ENCODE measurements around the gene ACVR2A. TPM values are rescaled to one million over a fixed set of nuclear protein-coding genes. Genes with fewer than 3 reads are reported as not detected.

Gene ACVR2A
- polyA plus RNA-seq, 1 of the 3 experiments (the other 2 are of a cell fraction) = 1.6 TPM

DNA sequence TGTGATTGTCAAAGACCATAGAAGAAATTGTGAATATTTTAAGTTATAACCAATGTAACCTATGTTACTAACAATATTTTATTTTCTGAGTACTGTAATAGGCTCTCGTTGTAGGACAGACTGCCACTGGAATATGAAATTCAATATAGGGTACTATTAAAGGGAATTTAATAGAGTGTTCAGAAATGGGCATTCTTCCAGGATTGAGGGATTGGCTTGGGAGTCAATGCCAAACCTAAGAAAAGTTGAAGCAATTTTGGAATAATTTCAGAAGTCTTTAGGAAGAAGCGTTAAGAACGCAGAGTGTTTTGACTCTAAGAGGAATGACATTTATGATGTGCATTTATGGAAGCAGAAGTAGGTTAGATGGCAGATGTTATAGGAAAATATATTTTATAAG, 79.0 kb downstream of the ACVR2A start (continued):
- TF ChIP-seq, protein P1, sequence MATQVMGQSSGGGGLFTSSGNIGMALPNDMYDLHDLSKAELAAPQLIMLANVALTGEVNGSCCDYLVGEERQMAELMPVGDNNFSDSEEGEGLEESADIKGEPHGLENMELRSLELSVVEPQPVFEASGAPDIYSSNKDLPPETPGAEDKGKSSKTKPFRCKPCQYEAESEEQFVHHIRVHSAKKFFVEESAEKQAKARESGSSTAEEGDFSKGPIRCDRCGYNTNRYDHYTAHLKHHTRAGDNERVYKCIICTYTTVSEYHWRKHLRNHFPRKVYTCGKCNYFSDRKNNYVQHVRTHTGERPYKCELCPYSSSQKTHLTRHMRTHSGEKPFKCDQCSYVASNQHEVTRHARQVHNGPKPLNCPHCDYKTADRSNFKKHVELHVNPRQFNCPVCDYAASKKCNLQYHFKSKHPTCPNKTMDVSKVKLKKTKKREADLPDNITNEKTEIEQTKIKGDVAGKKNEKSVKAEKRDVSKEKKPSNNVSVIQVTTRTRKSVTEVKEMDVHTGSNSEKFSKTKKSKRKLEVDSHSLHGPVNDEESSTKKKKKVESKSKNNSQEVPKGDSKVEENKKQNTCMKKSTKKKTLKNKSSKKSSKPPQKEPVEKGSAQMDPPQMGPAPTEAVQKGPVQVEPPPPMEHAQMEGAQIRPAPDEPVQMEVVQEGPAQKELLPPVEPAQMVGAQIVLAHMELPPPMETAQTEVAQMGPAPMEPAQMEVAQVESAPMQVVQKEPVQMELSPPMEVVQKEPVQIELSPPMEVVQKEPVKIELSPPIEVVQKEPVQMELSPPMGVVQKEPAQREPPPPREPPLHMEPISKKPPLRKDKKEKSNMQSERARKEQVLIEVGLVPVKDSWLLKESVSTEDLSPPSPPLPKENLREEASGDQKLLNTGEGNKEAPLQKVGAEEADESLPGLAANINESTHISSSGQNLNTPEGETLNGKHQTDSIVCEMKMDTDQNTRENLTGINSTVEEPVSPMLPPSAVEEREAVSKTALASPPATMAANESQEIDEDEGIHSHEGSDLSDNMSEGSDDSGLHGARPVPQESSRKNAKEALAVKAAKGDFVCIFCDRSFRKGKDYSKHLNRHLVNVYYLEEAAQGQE (IDR thresholded peaks at IDR 0.05; ENCODE audit: low read depth, low read length) = no peak
- TF ChIP-seq, protein P2, sequence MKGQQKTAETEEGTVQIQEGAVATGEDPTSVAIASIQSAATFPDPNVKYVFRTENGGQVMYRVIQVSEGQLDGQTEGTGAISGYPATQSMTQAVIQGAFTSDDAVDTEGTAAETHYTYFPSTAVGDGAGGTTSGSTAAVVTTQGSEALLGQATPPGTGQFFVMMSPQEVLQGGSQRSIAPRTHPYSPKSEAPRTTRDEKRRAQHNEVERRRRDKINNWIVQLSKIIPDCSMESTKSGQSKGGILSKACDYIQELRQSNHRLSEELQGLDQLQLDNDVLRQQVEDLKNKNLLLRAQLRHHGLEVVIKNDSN (IDR thresholded peaks at IDR 0.05; ENCODE audit: borderline replicate concordance, low read depth) = no peak
- TF ChIP-seq TEAD4 (IDR thresholded peaks at IDR 0.05; ENCODE audit: borderline replicate concordance, insufficient read depth) (no peak), SIN3A (IDR thresholded peaks at IDR 0.05; ENCODE audit: borderline replicate concordance, low read depth, low read length) (no peak), NFIC (IDR thresholded peaks at IDR 0.05; ENCODE audit: borderline replicate concordance) (no peak)

DNA sequence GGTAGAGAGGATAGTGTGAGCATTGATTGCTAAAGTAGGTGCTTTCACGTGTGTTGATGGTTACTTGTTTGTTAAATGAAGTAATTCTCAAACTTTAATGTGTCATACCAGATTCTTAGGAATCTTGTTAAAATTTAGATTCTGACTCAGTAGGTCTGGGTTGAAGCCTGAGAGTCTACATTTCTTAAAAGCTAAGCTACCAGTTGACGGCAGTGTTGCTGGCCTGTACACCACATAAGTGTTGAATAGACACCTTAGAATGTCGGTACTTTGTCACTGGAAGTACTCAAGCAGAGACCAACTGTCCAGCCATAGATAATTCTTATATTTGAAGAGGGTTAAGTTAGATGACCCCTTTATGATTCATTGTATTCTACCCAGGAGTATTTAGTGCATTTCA, 79.8 kb downstream of the ACVR2A start:
- H3K79me2 ChIP-seq (ENCODE audit: insufficient read depth) = no peaks in the 10 kb centered on the region
- H3K27ac ChIP-seq (ENCODE audit: low read depth in 2 of 2, low read length in 1 of 2) = no peak overlapping the region
- no peak overlapping the region for H3K4me2 ChIP-seq
- no peaks in the 10 kb centered on the region; a peak in 2 of 4 replicates for H3K4me1 ChIP-seq (ENCODE audit: control insufficient read depth in 1 of 2, insufficient read depth in 2 of 2, low read depth in 1 of 2, low read length in 1 of 2)
- peaks cover 13 to 35% of the 10 kb centered on the region in 2 experiments for H3K36me3 ChIP-seq (replicated peaks in 1 of 2; ENCODE audit: control insufficient read depth in 1 of 2, insufficient read depth in 2 of 2, low read length in 1 of 2)
- TF ChIP-seq, protein P2 (IDR thresholded peaks at IDR 0.05; ENCODE audit: borderline replicate concordance, low read depth) = no peak
- no peak for TF ChIP-seq SIN3A (IDR thresholded peaks at IDR 0.05; ENCODE audit: borderline replicate concordance, low read depth, low read length)
- TF ChIP-seq JUND (IDR thresholded peaks at IDR 0.05) = no peak
- no peak for TF ChIP-seq GATA2 (CRISPR knock-in tag; IDR thresholded peaks at IDR 0.05)
- TF ChIP-seq, protein P3, sequence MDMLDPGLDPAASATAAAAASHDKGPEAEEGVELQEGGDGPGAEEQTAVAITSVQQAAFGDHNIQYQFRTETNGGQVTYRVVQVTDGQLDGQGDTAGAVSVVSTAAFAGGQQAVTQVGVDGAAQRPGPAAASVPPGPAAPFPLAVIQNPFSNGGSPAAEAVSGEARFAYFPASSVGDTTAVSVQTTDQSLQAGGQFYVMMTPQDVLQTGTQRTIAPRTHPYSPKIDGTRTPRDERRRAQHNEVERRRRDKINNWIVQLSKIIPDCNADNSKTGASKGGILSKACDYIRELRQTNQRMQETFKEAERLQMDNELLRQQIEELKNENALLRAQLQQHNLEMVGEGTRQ (IDR thresholded peaks at IDR 0.05; ENCODE audit: borderline replicate concordance, low read depth, low read length) = no peak
- TF ChIP-seq, protein P4, sequence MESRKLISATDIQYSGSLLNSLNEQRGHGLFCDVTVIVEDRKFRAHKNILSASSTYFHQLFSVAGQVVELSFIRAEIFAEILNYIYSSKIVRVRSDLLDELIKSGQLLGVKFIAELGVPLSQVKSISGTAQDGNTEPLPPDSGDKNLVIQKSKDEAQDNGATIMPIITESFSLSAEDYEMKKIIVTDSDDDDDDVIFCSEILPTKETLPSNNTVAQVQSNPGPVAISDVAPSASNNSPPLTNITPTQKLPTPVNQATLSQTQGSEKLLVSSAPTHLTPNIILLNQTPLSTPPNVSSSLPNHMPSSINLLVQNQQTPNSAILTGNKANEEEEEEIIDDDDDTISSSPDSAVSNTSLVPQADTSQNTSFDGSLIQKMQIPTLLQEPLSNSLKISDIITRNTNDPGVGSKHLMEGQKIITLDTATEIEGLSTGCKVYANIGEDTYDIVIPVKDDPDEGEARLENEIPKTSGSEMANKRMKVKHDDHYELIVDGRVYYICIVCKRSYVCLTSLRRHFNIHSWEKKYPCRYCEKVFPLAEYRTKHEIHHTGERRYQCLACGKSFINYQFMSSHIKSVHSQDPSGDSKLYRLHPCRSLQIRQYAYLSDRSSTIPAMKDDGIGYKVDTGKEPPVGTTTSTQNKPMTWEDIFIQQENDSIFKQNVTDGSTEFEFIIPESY (IDR thresholded peaks at IDR 0.05; ENCODE audit: borderline replicate concordance, low read depth) = no peak
- no peak for TF ChIP-seq RXRA (IDR thresholded peaks at IDR 0.05; ENCODE audit: borderline replicate concordance, low read depth)
- TF ChIP-seq EZH2phosphoT487 (IDR thresholded peaks at IDR 0.05; ENCODE audit: borderline replicate concordance, low read depth) = no peak
- TF ChIP-seq, protein P5, sequence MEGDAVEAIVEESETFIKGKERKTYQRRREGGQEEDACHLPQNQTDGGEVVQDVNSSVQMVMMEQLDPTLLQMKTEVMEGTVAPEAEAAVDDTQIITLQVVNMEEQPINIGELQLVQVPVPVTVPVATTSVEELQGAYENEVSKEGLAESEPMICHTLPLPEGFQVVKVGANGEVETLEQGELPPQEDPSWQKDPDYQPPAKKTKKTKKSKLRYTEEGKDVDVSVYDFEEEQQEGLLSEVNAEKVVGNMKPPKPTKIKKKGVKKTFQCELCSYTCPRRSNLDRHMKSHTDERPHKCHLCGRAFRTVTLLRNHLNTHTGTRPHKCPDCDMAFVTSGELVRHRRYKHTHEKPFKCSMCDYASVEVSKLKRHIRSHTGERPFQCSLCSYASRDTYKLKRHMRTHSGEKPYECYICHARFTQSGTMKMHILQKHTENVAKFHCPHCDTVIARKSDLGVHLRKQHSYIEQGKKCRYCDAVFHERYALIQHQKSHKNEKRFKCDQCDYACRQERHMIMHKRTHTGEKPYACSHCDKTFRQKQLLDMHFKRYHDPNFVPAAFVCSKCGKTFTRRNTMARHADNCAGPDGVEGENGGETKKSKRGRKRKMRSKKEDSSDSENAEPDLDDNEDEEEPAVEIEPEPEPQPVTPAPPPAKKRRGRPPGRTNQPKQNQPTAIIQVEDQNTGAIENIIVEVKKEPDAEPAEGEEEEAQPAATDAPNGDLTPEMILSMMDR (IDR thresholded peaks at IDR 0.05) = no peak
- TF ChIP-seq, protein P6, sequence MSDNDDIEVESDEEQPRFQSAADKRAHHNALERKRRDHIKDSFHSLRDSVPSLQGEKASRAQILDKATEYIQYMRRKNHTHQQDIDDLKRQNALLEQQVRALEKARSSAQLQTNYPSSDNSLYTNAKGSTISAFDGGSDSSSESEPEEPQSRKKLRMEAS (IDR thresholded peaks at IDR 0.05; ENCODE audit: low read depth) = no peak
- no peak for TF ChIP-seq YY1 (IDR thresholded peaks at IDR 0.05; ENCODE audit: low read depth)
- no peak for TF ChIP-seq TEAD4 (IDR thresholded peaks at IDR 0.05; ENCODE audit: borderline replicate concordance, insufficient read depth)
- TF ChIP-seq CHD2 (IDR thresholded peaks at IDR 0.05; ENCODE audit: low read length, partially characterized antibody) = no peak
- TF ChIP-seq RAD21 (IDR thresholded peaks at IDR 0.05; ENCODE audit: low read length) = no peak
- no peak for TF ChIP-seq POLR2AphosphoS5 (IDR thresholded peaks at IDR 0.05; ENCODE audit: low read depth, low read length)
- TF ChIP-seq NFIC (IDR thresholded peaks at IDR 0.05; ENCODE audit: borderline replicate concordance) = no peak
- no peak for TF ChIP-seq MXI1 (IDR thresholded peaks at IDR 0.05; ENCODE audit: low read depth, low read length)
- no peak for TF ChIP-seq RCOR1 (IDR thresholded peaks at IDR 0.05; ENCODE audit: low read length)
- TF ChIP-seq SMC3 (IDR thresholded peaks at IDR 0.05; ENCODE audit: low read depth, low read length) = no peak
- no peaks in the 10 kb centered on the region for H3K9me2 ChIP-seq
- WGBS (ENCODE audit: low lambda C conversion rate) = 98% methylated on average over 3 of the region's 3 CpGs
- ChIA-PET POLR2A (no interaction called here), CTCF (interaction anchor here (1.4 kb wide), 1 partner anchor 14 kb away, joined by 4 read pairs; no protein-coding TSS in a partner anchor)
- no peaks in the 10 kb centered on the region for H3F3A ChIP-seq (replicated peaks; ENCODE audit: insufficient read depth)
- no peaks in the 10 kb centered on the region for H4K20me1 ChIP-seq (ENCODE audit: insufficient read depth)
- H3K9me3 ChIP-seq = no peaks in the 10 kb centered on the region
- H3K27me3 ChIP-seq (ENCODE audit: insufficient read depth) = no peaks in the 10 kb centered on the region
- no peak overlapping the region for H2AFZ ChIP-seq (ENCODE audit: low read depth)
- no peak overlapping the region for H3K9ac ChIP-seq
- no peak overlapping the region for H3K4me3 ChIP-seq (ENCODE audit: low read depth in 2 of 2, low read length in 1 of 2)
- no peak for DNase-seq

Measured in SK-N-SH (cell line).